HG02981 (cell line): Measurements from ENCODE around the gene ZNF76.

ENCODE experiments used
- ATAC-seq: cut with Tn5 transposase; IDR thresholded peaks from one replicate; pipeline ENCODE4 v1.9.1; 2021; ENCODE audit warnings: mild to moderate bottlenecking, moderate library complexity; ENCODE audit not compliant: unreplicated experiment

Gene ZNF76

DNA sequence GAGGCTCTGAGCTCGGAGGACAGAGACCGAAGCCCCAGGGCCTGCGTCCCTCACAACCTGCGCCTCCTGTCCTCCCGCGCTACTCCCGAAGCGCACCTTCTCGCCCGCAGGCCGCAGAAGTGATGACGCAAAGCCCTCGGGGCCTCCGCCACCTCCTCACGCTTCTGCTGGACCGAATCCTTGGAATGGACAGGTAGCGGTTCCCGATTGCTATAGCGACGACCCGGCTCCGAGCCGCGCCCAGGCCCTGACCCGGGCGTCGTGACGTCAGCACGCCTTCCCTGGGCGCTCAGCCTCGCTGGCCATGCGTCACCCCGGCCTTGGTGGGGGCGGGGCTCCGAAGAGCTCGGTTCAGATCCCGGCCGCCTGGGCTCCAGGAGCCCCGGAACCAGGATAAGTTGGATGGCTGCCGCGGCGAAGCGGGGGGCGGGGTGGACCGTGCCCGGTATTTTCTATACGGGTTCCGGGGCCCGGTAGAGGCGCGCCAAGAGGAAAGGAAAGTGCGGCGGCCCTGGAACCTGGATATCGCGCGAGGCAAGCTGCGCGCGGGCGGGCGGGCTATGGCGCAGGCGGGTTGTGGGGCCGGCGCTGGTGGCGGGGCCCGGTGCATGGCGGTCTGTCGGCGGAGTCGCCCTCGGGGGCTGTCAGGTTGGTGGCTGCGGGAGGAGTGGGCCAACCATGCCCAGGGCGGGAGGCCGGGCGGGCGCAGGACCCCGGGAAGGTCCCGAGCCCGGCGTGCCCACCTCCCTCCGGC lies at the start of gene ZNF76:
Gene ZNF76, plus strand, starts transcription at position 542 of the 754 bp plus-strand sequence. CDS start 21,417 bp downstream, outside the sequence.
- ATAC-seq = peak; percentile 77

DNA sequence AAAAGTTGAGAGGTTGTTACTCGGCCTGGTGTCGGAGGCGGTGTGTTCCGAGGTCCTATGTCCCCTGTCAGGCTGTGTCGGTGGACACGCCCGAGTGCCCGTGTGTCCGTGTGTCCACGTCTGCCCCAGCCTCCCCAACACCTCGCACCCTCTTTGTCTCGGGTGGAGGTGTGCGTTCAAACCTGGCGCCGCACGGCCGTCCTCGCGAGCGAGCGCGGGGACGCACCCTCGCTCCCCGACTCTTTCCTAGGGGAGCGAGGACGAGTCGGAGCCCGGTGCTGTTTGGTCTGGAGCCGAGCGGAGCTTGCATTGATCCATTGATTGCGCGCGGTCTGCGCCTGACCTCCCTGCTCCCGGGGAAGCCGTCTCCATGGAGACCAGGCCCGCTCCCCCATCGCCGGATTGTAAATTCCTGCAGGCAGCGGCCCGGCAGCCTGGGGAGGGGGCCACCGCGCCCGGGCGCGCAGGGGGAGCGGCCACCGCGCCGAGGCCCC lies 46.2 kb upstream of the ZNF76 start:
- ATAC-seq = no peak

DNA sequence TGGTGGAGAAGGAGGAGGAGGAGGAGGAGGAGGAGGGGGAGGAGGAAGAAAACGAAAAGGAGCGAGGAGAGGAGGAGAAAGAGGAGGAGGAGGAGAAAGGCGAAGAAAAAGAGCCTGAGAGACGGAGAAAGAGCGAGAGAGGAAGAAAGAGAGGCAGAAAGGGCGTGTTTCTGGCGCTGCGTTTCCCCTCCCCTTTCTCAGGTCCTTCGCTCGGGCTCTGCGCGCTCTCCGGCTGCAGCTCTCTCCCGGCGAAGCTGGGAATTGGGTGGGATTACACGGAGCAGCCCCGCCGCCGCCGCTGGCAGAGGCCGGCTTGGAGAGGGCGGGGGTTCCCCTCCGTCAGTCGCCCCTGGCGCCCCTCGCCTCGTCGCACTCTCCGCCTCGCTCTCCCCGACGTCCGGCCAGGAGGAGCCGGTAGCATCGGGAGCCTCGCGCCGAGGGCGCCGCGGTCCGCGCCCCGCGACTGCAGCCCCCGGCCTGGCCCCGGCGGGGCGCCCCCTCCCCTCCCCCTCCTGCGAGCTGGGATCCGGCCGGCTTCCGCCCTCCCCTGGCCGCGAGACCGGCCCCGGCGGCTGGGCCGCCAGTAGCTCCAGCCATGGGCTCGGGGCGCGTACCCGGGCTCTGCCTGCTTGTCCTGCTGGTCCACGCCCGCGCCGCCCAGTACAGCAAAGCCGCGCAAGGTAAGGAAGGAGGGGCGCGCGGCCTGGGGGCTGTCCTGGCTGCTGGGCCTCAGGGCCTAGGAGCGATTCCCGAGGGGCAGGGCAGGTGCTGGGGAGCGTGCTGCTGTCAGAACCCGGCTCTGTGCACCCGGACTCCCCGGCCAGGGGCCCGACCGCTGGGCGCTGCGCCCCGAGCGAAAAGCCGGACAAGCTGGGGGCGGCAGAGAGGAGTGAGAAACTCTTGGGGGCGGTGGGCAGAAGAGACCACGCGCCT lies 45.4 kb upstream of the ZNF76 start, which contains the start of gene SCUBE3:
Gene SCUBE3, plus strand, starts transcription at position 133 of the 933 bp plus-strand sequence. Its CDS starts 463 bp downstream, at position 596.
- ATAC-seq = no peak

DNA sequence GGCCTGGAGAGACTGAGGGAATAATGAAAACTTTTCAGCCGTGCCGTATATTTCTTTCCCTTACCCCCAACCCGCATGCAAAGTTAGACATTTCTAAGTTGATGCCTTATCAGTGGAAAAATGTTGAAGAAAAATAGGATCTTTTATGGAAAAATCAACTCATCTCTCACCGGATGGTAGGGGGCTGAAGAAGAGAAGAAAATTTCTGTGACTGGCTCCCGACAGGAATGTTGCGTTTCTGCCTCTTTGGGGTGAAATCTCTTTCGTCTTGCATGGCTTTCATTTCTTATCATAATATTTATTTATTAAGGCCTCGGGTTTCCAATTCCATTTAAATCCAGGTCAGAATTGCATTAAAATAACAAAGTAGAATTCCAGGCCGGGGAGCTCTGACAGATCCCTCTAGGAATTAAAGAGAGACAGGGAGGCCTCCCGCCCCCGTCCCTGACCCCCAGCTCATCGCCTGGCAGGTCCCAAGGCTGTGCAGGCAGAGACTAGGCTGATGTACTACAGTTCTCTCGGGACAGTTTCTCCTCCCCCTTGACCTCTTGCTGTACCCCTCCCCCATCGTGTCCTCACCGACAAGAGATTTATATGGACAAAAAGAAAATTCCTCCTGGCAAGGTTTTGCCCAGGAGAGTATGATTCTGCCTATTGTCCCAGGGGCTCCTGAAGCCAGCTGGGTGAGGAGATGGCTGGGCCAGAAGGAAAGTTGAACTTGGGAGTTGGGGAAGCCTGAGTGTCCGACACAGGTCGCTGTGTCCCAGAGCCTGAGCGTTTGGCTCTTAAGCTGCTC lies 44.5 kb upstream of the ZNF76 start:
- no peak for ATAC-seq

DNA sequence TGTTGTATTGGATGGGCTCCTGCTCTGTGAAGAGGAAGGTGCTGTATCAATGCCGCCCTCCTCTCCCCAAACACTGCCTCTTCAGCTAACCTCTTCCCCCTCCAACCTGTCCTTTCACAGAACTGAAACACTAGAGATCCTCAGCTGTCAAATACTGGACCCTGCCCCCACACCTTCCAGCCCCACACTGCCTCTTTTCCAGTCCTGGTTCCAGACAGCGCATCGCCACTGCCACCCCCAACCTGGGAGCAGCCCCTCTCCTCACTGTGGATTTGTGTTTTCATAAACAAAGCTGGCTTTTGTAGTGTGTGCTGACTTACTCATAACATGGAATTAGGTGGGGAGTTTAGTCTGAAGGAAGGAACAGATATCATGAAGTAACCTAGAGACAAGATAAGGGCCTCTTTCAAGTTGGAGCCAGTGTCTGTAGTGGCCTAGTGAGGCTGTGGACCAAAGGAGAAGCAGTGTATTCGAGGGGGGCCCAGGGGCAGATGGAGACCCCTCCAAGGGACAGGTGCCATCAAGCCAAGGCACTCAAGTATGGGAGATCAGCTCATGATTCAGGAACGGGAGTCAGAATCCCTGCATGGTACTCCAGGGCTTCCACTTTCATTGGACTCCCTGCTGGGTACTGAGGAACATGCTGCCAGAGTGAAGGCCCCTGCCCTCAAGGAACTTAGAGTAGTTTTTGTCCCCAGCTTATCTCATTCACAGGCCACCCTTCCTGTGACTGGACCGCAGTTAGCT lies 43.7 kb upstream of the ZNF76 start:
- no peak for ATAC-seq

DNA sequence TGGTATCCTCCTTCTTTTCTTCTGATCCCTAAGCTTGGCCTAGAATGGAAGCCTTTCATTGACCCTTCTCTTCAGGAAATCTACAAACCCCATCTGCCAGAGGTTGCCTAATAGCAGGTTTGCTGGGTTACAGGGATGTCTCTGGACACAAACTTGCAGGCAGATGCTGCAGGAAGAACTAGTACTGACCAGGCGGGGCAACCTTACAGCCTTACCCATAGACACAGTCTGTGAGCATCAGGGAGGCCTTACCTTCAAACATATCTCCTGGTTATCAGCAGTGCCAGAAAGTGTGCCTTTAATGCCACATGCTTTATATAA lies 43.2 kb upstream of the ZNF76 start:
- no peak for ATAC-seq

DNA sequence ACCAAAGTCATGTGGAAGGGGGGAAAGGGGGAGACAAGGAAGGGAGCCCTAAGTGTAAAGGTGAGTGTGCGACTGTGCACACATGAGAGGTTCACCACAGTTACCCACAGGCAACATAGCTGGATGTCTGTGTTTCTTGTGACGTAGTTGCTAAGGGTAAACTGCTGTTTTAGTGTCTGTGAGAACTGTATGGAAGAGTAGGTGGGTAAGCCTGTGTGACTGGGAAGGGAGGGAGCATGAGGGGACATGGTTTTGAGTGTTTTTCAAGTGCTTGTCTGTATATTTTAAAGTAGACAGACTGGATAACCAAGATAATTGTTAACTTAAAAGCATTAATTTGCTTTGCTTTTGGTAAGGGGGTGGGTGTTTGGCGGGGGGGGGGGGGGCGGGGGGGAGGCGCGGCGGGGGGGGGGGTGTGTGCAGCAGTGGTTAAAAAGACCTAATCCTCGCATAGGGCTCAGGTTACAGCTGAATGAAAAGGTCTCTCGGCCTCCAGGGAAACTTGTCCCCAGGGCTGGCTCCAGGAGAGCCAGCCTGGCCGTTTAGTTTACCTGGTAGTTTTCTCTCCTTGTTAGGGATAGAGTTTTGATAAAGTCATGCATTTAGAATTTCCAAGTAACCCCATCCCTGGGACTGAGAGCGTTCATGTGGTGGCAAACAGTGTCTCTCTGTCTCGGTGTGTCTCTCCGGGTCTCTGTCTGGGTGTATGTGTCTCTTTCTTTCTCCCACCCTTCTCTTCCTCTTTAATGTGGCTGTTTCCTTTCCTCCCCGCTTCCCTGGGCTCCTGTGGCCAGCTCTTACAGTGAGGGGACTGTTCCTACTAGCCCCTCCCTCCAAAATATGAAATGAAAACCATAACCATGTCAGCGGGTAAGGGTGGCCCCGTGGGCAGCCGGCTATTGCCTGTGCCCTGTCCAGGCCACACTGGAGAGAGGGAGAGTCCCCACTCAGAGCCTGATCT lies 42.4 kb upstream of the ZNF76 start:
- no peak for ATAC-seq

DNA sequence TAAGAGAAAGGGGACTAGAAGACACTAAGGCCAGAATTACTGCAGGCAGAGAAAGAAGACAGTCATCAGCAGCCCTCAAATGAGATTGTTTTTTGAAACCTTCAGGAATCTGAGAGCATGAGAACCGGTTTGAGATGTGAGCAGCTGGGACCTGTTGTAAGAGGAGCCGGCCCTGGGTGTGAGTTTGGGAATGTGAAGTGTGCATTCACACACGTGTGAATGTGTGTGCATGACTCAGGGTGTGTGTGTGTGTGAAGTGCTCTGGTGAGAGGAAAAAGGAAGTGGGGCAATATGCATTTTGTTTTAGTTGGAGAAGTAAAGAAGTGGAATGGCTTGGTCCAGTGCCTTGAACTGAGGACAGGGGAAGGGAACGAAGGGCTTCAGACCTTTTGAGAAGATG lies 41.5 kb upstream of the ZNF76 start:
- no peak for ATAC-seq

DNA sequence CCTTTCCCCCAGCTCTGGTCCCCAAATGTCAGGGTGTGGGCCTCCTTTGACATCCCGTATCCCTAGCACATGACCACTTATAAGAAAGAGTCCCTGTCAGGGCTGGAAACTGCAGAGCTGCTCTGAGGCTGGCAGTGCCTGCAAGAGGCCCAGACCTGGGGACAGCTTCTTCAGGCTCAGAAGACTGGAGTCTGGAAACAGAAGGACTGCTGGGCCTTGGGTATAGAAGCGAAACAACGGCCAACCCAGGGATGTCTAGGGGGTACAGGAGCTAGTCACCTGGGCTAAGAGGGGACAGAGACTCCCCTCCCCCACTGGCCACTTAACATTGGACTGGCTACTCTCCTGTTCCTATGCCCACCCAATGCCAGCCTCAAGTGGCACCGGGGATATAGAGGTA lies 41.1 kb upstream of the ZNF76 start:
- ATAC-seq = no peak

DNA sequence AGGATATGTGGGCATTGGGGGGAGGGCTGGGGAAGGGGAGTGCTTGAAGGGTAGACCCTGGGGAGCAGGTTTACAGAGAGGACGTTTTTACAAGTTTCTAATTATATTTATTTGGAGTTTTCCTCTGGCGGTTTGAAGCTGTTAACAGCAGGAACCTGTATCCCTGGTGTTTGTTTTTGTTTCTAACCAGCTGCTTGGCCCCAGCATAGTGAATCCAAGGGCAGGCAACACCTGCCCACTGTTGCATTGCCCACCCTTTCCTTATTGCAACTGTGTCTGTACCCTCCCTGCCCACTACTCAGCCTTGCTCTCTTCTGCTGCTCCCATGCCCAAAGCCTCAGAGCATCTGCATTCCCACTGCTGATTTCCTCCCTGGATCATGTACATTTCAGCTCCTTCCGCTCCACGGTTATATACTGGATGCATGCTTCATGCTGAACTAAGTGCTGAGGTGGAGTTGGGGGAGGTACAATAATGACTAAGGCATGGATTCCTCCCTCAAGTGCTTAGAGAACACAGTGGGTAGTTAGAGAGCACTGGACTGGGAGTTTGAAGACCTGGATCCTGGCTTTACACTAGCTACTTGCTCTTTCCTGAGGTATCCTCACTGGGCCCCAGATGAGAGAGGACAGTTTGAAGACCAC lies 39.7 kb upstream of the ZNF76 start:
- no peak for ATAC-seq

DNA sequence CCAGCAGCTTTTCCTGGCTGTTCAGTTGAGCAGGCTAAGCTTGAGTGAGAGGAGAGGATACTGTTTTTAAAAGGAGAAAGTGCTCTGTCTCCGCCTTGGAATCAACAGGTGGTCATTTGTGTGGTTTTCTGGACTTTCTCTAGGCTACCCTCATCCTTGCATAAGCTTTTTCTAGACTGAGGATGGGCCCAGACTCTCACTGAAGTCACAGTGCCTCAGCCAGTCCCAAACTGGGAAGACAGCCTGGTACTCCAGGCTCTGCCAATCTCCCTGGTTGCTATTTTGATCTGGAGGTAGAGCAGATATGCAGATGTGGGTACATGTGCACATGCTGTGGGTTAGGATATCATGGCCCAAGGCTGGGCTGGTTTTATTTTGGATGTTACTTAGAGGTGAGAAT lies 38.8 kb upstream of the ZNF76 start:
- ATAC-seq = no peak

DNA sequence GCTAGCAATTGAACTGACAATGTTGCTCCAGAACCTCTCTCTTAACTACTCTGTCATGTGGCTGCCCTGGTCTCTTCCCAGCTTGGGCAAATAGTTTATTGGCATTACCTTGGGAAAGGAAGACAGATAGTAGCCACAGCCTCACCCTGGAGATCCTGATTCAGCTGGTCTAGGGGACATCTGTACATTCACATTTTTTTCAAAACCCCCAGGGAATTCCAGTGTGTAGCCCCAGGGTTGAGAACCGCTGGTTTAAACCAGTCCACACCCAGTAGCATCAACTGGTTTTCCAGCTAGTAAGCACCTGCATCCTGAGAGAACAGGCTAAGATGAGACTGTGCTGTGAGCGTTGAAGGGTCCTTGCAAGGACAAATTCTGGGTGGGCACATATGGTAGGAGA lies 36.1 kb upstream of the ZNF76 start:
- no peak for ATAC-seq

DNA sequence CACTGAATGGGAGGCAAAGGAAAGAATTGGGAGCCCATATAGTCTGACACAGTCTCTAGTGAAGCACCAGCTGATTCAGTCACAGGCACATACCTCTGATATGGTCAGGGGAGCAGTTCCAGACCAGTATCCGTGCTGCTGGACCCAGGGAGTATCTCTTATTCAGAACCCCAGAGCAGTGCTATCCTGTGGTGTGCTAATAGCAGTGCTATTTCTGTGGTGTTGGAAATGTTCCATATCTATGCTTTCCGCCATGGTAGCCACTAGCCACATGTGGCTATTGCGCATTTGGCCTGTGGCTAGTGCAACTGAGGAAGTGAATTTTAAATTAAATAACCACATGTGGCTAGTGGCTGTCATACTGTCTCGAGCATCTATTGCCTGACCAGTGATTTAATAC lies 34.8 kb upstream of the ZNF76 start:
- no peak for ATAC-seq

DNA sequence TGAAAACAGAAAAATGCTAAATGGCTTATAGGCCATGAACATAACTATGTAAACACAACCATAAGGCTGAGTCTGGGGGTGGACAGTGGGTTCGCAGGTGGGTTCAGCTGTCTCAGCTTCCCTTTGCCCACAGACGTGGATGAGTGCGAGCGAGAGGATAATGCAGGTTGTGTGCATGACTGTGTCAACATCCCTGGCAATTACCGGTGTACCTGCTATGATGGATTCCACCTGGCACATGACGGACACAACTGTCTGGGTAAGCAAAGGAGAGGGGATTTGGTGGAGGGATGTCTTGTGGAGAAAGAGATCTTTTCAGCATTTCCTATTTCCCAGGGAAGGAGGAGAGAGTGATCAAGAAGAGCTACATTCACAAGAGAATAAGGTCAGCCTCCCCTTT lies 31.1 kb upstream of the ZNF76 start:
- no peak for ATAC-seq

DNA sequence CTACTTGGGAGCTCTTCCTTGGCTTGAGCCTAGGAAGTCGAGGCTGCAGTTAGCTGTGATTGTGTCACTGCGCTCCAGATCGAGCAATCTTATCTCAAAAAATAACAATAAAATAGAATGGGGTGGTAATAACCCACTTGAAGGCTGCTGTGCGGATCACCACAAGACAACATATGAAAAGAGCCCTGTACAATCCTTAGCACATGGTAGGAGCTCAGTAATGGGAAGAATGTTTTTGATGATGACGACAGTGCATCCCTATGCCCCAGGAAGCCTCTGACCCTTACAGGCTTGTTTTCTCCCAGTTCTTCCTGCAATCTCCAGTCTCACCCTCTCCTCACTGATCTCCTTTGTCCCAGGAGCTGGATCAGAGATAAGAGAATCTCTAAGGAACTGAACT lies 30.2 kb upstream of the ZNF76 start:
- no peak for ATAC-seq

DNA sequence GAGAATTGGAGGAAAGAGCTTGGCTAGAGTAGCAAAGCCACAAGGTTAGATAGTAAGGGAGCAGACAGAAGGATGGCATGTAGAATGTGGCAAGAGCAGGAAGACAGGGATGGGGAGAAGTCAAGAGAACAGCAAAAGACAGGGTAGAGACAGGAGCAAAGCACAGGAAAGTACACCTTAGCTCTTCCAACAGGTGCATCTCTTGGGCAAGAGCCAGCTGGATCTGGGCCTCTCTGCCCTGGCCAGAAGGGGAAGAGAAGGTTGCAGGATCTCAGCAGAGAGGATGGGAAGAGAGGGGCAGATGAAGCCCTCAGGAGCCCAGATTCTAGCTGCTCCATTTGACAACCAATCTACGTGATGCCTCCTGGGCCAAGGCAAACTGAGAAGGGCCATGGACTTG lies 29.0 kb upstream of the ZNF76 start:
- no peak for ATAC-seq

DNA sequence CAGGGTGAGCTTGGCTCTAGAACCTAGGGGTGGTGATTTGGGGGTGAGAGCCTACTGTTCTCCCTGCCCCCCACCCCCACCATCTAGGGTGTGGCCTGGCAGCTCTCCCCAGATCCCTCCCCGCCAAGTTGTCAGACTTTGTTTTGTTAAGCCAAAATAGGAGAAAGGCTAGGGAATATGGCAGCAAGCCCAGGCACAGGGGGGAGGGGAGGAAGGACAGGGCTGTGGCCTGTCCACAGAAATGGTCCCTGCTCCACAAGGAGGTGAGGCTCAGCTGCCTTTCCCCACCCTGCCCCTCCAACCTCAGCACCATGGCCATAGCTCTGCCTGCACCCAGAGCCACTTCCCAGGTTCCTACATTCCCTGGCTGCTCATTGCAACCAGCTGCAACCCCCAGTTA lies 28.6 kb upstream of the ZNF76 start:
- ATAC-seq = no peak

DNA sequence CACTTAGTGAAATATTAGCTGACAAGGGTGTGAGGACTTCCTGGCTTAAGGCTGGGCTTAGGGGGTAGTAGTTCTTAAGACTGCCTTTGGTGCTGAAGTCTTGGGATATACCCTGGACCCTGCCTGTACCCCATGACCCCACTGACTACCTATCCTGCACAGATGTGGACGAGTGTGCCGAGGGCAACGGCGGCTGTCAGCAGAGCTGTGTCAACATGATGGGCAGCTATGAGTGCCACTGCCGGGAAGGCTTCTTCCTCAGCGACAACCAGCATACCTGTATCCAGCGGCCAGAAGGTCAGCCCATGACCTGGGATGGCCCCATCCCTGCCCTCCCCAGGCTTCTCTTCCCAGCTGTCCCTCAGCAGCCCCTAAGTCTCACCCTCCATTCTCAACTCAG lies 28.0 kb upstream of the ZNF76 start:
- no peak for ATAC-seq

DNA sequence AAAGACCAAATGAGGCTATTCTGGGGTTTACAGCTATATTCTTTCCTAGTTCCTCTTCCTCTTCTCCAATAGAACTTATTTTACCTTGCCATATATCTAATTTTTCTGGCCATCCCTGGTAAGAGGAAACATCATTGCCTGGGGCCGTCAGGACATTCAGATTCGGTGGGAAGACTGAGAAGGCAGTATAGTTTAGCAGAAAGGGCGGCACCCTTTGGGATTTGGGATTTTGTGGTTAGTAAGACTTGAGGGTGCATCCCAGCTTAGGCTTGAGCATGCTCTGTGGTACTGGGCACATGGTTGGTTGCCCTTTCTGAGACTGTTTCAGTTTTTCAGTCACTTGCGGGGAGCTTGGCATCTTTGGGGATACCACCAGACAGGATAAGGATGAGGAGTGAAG lies 24.6 kb upstream of the ZNF76 start:
- ATAC-seq = no peak
